HEK293 (cell line): ENCODE data around the gene RANBP1.

Source experiments
- CTCF ChIP-seq: fragments of 450-650 bp; formaldehyde crosslinking; IDR thresholded peaks from 2 replicates; pipeline ENCODE4 v1.5.1; 2016; ENCODE audit warnings: missing biosample characterization, missing genetic modification characterization
- PRDM10 ChIP-seq: fragments of 450-650 bp; formaldehyde crosslinking; IDR thresholded peaks from 2 replicates; pipeline ENCODE4 v1.5.1; 2016; ENCODE audit warnings: missing biosample characterization, missing genetic modification characterization
- SCRT2 ChIP-seq: fragments of 450-650 bp; formaldehyde crosslinking; IDR thresholded peaks from 2 replicates; pipeline ENCODE4 v1.5.1; 2016; ENCODE audit warnings: missing biosample characterization, missing genetic modification characterization
- SETDB1 ChIP-seq: IDR thresholded peaks from one replicate; pipeline ENCODE4 v1.6.1; 2017; ENCODE audit warnings: mild to moderate bottlenecking, low read length, moderate library complexity, mixed read lengths; ENCODE audit not compliant: insufficient read length
- SP2 ChIP-seq: fragments of 450-650 bp; formaldehyde crosslinking; IDR thresholded peaks from 2 replicates; pipeline ENCODE4 v1.5.1; 2016; ENCODE audit warnings: missing biosample characterization, missing genetic modification characterization
- ZNF350 ChIP-seq: fragments of 450-650 bp; formaldehyde crosslinking; IDR thresholded peaks from 2 replicates; pipeline ENCODE4 v1.5.0; 2017; ENCODE audit warnings: missing biosample characterization, mild to moderate bottlenecking, missing genetic modification characterization
- ZNF423 ChIP-seq: fragments of 450-650 bp; formaldehyde crosslinking; IDR thresholded peaks from 2 replicates; pipeline ENCODE4 v1.5.1; 2016; ENCODE audit warnings: missing biosample characterization, missing genetic modification characterization
- ZNF513 ChIP-seq: fragments of 450-650 bp; IDR thresholded peaks from 2 replicates; pipeline ENCODE4 v1.5.1; 2018; ENCODE audit warnings: missing biosample characterization, missing genetic modification characterization
- ZNF514 ChIP-seq: fragments of 450-650 bp; formaldehyde crosslinking; IDR thresholded peaks from 2 replicates; pipeline ENCODE4 v1.5.1; 2016; ENCODE audit warnings: missing biosample characterization, missing genetic modification characterization
- ZNF580 ChIP-seq: fragments of 450-650 bp; formaldehyde crosslinking; IDR thresholded peaks from 2 replicates; pipeline ENCODE4 v1.5.1; 2016; ENCODE audit warnings: missing biosample characterization, missing genetic modification characterization
- ZNF623 ChIP-seq: fragments of 450-650 bp; formaldehyde crosslinking; IDR thresholded peaks from 2 replicates; pipeline ENCODE4 v1.5.1; 2016; ENCODE audit warnings: missing biosample characterization, missing genetic modification characterization
- ZNF830 ChIP-seq: fragments of 450-650 bp; IDR thresholded peaks from 2 replicates; pipeline ENCODE4 v1.5.0; 2018; ENCODE audit warnings: missing biosample characterization, missing genetic modification characterization, low read depth, mild to moderate bottlenecking, moderate library complexity

GRCh38 chr22:20080445-20080775 lies 35.5 kb upstream of the RANBP1 start:
- no peak for TF ChIP-seq ZNF830
- no peak for TF ChIP-seq CTCF (tag by site-specific recombination)
- TF ChIP-seq ZNF623 (tag by site-specific recombination): no peak
- TF ChIP-seq ZNF350: no peak
- TF ChIP-seq ZNF513 (tag by site-specific recombination): no peak
- no peak; the same call in 1 of the 2 replicates for TF ChIP-seq SP2 (tag by site-specific recombination)
- no peak for TF ChIP-seq PRDM10 (tag by site-specific recombination)
- TF ChIP-seq SCRT2 (tag by site-specific recombination): no peak
- TF ChIP-seq SETDB1: no peak
- TF ChIP-seq ZNF423: no peak
- TF ChIP-seq ZNF514 (tag by site-specific recombination): no peak
- TF ChIP-seq ZNF580: no peak
